ENCODE data around the gene E2F2.

GRCh38 chr1:23483321-23484252 is 47.4 kb downstream of the E2F2 start, which contains the start of gene ASAP3:
- 0 out of 2 replicates have a peak, but pooled peaks have one; percentile 24 for TF ChIP-seq ZNF24 (tag by site-specific recombination; IDR thresholded peaks at IDR 0.05)
- no peak for TF ChIP-seq ZNF580 (tag by site-specific recombination; IDR thresholded peaks at IDR 0.05)
- TF ChIP-seq ZNF510 (tag by site-specific recombination; IDR thresholded peaks at IDR 0.05; ENCODE audit: insufficient replicate concordance): no peak
- 0 out of 2 replicates have a peak, but pooled peaks have one; percentile 16 for TF ChIP-seq CTCF (tag by site-specific recombination; IDR thresholded peaks at IDR 0.05)
- no peak for TF ChIP-seq ZNF23 (tag by site-specific recombination; IDR thresholded peaks at IDR 0.05; ENCODE audit: borderline replicate concordance)
- no peak for TF ChIP-seq SP2 (tag by site-specific recombination; IDR thresholded peaks at IDR 0.05)
- peak; percentile 30; the same call in 1 of the 2 replicates for TF ChIP-seq ZBTB8A (tag by site-specific recombination; IDR thresholded peaks at IDR 0.05)
- no peak for TF ChIP-seq HOXA7 (CRISPR knock-in tag; IDR thresholded peaks at IDR 0.05; ENCODE audit: borderline replicate concordance)
- no peak for TF ChIP-seq ZNF138 (tag by site-specific recombination; IDR thresholded peaks at IDR 0.05; ENCODE audit: borderline replicate concordance)
- TF ChIP-seq PBX3 (CRISPR knock-in tag; IDR thresholded peaks at IDR 0.05): no peak
- no peak for TF ChIP-seq ZNF530 (tag by site-specific recombination; IDR thresholded peaks at IDR 0.05; ENCODE audit: low read depth)
- no peak for TF ChIP-seq ZBTB7A (tag by site-specific recombination; IDR thresholded peaks at IDR 0.05; ENCODE audit: low read depth)
